Measurements from ENCODE around the gene MYNN.
"Not testable (repeated sequence)": the region's sequence is repeated elsewhere in the genome, so short reads cannot be mapped to it uniquely, and the experiment has no call there.

Gene MYNN

DNA sequence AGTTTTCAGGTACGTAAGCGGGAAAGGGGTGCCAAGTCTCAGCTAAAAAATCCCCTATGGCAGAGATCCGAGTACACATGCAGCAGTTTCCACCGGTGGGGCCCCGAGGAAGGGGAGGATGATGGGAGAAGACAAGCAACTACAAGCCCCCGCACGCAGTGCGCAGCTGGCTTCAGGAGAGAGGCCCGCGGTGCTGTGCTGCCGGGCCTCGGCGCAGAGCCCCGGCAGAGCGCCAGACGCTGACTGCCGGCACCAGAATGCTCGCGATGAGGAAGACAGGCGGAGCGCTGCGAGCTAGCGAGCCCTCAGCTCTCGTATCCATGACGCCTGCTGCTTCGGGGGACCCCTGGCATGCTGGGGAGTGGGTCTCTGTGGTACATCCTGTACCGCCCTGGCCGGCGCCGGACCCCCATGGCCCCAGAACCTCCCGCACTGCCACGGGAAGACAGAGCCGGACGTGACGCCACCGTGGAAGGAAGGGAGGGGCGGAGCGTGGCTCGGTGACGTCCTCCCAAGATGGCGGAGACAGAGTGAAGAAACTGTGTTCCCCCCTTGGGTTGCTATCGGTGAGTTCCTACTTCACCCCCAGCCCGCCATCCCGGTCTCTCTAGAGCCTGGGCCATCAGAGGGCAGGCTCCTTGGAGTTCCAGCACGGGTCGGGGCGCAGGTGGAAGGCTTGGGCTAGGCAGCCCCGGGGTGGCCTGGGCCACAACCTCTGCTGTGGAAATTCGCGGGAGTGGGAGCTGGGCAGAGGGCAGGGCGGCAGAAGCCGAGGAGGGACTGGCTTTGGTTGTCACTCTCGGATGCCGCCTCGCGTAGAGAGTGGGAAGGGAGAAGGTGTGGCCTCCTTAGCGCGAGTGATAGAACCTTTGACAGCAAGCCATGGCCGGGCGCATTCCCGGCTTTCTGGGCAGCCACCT is at the start of gene MYNN:
MYNN (plus strand) TSS at position 500 of the 920 bp plus-strand sequence. CDS start 900 bp downstream, outside the sequence.
- DNase-seq = peak; percentile 93

DNA sequence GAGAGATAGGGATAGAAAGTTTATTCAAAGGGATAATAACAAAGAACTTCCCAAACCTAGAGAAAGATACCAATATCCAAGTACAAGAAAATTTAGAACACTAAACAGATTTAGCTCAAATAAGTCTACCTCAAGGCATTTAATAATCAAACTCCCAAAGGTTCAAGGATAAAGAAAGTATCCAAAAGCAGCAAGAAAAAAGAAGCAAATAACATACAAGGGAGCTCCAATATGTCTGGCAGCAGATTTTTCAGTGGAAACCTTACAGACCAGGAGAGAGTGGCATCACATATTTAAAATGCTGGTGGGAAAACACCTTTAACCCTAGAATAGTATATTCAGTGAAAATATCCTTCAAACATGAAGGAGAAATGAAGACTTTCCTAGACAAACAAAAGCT is 41.3 kb upstream of the MYNN start:
- DNase-seq = not testable (repeated sequence)

DNA sequence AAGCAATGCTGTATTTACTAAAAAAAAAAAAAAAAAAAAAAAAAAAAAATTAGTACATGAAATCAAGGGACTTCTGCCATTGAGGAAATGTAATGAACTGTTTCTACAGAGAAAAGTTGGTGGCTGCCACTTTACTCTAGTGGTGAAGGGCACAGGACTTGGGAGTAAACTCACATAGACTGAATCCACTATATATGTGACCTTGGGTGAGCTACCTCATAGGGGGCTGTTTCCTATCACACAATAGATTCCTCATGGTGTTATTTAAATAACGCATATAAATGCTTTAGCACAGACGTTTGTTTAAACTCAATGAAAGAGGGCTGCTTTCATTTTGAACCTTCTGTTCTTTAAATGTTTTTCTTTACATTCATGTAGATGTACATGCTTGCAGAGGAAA is 34.1 kb upstream of the MYNN start:
- no peak for DNase-seq

DNA sequence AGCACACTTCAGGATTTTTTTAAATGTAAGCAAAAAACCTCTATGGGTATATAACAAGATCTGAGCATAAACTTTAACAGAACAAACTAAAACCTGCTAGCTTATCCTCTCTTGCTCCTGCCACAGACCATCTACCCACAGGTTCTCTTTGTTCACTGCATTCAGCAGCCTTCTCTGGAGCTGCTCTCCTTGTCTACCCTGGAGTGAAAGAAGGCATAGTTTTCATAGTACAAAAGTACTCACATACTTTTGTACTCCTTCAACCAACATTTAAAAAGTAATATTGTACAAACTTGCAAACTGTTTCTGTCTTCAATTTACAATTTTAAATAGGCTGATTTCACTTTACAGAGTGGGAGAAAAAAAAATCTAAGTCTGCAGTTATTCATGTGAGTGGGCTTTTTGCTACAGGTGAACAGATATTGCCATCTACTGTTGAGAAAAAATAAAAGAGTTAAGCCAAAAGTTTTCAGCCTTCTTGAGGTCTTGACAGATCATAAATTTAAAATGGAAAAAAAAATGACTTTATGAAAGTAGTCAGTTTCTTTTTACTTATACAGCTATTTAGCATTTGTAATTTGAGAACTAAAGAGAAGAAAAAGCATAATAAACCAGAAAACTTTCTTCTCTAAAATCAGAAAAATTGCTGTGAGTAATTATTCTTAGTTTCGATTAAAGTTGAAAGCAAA is 28.7 kb upstream of the MYNN start:
- no peak for DNase-seq

DNA sequence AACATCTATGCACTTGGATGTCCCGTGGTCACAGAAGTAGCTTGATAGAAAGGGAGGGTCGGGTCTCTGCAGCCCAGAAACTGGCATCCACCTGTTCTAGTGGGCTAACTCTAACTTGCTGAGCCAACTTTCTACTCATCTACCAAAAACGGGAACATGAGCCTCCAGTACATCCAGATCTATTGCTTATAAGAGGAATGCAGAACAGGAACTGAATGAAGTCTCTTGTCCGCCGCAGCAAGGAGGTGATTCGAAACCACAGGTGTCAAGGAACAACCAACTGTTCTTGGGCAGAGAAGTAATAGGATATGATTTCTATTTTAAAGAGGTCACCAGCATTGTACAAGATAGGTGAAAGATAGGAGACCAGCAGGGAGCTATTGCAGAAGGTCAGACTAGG is 26.3 kb upstream of the MYNN start:
- no peak for DNase-seq

DNA sequence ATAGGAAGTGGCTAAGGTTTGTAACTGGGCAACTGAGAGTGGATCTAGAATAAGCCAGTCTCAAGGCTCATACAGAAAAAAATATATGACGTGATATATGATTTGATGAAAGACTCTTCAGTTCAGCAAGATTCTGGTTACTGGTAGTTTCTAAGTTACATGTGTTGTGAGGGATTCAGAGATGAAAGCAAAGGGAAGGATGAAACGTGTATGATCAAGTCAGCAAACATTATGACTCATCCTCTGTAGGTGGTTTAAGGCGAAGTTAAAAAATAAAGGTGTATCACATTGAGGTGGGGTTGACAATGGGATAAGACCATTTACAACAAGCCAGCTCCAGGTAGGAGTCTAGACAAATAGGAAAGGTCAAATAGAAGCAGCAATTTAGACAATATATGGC is 24.5 kb upstream of the MYNN start:
- DNase-seq = no peak

DNA sequence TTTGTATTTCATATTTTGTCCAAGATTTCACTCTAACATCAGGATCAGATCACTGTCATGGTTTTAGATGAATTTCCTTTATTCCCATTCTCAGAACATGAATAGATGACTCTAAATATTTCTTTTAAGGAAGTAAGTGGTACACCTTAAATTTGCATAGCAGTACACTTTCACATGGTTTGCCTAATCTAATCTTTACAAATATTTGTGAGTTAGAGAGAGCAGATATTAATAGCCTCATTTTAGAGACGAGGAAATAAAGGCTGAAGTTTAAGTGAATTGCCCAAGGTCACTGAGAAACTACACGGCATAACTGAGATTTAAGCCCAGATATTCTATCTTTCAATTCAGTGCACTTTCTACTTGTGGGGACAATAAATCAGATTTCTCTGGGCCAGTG is 22.5 kb upstream of the MYNN start:
- DNase-seq = no peak

DNA sequence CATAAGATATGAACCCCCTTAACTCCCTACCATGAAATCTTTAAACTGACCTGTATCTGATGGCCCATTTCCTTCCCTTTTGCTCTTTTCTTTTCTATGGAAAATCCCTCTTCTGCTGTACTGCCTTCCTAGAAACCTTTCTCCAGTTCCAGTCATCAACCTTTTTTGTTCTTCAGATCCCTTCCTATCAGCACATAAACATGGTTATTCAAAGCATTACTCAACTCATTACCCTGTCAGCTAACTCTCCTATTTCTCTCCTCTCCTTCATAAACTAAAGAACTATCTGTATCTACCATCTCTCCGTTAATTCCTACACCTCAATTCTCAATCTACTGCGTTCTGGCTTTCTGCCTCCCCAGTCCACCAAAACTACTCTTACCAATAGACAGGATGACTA is 21.3 kb upstream of the MYNN start:
- no peak for DNase-seq

DNA sequence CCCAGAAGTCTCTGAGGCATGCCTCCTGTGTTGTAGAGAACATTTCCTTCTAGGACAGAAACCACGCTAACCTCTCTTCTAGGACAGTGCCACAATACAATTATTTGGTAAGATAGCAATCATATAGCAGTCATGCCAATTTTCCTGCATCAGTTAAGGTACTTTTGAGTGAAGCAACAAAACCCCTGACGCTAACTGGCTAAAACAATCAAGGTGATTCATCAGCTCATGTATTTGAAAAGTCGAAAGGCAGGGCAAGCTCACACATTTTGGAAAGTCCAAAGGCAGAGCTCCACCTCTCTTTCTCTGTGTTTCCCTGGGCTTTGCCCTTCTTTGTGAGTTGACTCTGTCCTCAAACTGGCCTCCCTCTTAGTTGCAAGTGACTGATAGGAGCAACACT is 18.5 kb upstream of the MYNN start:
- DNase-seq = no peak

DNA sequence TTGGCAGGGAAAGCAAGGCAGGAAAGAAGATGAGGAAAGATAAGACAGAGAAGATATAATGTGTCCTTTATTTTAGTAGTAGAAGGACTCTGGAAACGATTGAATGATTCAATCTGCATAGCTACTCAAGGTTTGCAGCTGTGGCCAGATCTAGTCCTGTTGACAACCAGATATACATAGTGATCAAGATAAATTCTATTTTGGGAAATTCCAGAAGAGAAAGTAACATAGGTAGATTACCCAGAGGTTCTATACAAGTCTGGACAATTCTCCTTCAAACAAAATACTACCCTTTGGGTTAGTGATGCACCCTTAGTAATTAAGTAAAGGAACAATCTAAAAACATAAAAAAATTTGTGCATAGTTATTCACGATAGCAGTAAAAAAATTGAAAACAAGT is 17.7 kb upstream of the MYNN start:
- DNase-seq = no peak

DNA sequence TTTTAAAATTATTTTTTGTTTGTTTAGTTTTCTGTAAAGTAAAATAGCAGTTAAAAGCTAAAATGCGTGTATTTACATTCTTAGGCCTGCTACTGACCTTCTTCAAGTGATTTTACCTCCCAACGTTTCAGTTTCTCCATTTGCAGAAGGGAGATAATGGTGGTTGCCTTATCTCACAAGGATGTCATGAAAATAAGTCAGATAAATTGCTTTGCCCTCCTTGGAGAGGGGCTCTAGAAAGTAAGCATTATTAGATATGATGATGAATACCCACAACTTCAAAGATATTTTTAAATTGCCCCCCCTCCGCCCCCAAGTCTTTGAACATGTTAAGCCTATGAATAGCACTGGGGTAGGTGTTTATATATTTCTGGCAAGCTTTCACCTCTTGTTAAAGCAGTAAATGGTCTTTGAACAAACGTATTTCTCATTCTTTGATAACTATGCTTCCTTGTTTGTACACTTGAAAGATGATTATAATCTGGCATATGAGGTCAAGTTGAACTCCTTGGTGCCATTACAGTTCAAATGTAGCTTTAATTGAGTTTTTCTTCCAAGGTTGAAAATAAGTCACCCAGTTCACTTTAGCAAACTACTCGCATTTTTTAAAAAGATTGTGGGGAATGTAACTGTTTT is 14.7 kb upstream of the MYNN start:
- no peak for DNase-seq

DNA sequence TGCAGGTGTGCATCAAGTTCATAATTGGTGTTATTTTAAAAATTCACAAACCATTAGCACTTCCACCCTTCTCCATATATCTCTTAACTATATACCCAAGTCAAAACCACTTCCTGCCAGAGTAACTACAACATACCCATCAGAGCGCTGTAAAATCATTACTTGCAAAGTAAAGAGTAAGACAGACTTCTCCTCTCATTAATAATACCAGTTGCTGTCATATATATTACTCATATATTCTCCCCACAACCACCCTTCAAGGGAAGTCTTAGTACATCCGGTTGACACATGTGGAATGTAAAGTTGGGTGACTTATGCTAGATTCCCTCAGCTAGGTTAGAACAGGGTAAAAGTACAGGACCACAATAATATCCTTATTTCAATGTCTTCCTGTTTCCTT is 13.9 kb upstream of the MYNN start:
- DNase-seq = no peak

DNA sequence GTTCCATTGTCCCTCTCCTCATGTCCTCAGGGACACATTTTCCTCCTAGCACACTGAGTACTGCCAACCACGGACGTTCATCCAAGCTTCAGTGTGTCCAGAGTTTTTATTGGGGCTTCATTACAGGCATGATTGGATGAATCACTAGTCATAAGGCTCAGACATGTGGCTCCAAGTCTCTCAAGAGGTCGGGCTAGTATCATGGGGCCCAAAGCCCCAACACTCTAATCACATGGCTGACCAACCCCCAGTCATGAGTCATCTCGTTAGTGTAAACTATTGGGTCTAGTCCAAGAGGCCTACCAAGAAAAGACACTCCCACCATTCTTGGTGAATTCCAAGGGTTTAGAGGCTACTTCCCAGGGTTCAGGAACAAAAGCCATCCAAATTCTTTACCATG is 12.7 kb upstream of the MYNN start:
- no peak for DNase-seq

DNA sequence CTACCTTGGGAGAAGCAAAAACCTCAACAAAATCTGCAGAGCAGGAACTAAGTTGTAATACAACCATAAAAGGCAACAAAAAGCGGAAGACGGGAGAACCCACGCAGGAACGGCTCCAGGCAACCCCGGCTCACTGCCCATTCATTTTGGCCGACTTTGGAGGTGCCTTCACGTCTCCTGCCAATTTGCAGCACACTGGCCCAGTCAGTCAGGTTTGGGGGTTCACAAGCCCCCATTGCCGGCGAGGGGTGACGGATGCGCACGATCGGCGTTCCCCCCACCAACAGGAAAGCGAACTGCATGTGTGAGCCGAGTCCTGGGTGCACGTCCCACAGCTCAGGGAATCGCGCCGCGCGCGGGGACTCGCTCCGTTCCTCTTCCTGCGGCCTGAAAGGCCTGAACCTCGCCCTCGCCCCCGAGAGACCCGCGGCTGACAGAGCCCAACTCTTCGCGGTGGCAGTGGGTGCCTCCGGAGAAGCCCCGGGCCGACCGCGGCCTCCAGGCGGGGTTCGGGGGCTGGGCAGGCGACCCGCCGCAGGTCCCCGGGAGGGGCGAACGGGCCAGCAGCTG is 8.8 kb upstream of the MYNN start:
- DNase-seq = peak; percentile 86

DNA sequence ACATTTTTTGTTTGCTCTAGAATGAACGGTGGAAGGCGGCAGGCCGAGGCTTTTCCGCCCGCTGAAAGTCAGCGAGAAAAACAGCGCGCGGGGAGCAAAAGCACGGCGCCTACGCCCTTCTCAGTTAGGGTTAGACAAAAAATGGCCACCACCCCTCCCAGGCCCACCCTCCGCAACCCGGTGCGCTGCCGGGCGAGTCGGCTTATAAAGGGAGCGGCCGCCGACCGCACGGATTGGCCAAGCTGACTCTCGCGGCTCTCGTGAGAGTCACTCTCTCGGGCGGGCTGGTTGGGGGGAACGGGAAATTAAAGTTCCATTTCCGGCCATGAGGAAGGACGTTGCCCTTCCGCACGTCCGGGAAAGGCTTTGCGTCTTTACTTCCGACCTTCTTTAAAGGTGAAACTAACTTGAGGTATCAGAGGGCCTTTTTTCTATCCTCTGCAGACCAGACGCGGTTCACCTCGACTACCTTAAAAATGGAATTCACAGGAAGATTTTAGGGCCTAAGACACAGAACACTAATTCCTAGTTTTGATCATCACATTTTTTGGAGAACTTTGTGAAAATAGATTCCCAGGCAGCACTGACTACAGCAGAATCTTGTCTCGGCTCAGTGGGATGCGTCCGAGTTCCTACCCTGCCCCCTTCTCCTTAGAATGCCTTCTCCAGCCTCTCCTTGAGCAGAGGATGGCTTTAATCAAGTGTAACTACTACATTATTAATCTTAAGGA is 8.1 kb upstream of the MYNN start, which contains the start of gene TERC:
TERC (minus strand) TSS at position 179 of the 731 bp plus-strand sequence.
- DNase-seq = peak; percentile 94

DNA sequence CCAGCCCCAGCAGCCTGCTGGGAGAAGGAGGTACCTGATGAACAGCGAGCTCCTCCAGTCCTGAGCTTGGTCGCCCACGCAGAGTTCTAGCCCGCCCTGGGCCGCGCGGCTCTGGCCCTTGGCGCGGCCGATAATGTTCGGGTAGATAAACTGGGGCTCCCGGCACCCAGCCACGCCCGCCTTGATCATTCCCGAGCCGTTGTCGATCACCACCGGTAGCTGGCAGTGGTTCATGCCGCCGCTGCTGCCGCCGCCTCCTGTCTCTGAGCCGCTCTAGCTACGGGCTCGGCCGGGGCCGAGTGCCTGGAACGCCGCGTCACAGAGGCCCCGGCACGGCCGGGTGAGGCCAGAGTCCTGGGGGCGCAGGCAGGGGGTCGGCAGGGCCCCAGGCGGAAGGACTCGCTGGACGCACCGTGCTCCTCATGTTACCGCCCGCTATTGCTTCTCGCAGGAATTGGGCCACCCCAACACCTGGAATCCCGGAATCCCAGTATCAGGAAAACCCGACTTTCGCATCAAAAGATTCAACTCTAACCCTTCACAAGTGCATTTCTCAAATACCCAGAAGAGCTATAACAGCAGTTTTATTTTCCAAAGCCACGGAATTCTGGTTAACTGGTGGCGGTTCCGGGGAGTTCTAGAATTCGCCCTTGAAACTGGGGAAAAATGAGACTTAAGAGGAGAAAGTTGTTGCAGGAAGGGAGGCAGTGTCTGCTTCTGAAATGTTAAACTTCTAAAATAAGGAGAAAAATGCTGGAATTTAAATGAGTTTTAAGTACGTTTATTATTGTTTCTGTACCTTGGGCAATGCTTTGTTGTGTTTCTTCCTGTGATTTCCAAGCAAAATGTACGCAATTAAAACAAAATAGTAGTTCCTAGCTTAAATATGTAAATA is 3.7 kb upstream of the MYNN start, which contains the start of gene ACTRT3:
ACTRT3 (minus strand) TSS at position 275 of the 895 bp plus-strand sequence; CDS start at position 234, 41 bp downstream.
- DNase-seq = peak; percentile 85

DNA sequence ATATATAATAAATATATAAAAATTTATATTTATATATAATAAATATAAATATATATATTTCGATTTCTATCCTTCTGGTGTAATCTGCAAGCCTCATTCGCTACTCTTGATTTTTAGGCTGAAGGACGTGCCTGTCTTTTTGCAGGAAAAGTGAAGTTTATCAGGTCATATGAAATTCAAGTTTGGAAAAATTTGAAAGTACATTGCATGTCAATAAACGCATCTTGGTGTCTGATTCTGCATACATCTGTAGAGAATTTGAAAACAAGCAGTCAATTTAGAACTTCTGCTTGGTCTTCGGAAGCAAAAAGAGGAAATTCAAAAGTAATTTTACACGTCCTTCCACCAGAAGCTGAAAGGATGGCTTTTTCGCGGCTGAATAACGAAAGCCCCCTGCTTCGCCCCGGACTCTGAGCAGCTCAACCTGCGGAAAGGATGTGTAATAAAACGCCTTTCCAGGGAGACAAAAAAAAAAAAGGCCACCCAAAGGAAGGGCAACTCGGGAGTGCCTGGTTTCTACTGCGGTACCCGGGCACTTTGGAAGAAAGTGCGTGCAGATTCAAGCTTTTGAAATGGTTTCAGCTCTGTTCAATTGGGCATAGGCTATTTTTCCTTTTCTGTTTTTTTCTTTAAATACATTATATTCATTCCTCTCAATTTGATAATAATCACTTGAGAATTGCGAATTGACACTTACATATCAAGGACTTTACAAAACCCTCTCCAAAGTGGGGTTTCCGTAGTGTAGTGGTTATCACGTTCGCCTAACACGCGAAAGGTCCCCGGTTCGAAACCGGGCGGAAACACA is 1.5 kb upstream of the MYNN start:
- DNase-seq = peak; percentile 81

DNA sequence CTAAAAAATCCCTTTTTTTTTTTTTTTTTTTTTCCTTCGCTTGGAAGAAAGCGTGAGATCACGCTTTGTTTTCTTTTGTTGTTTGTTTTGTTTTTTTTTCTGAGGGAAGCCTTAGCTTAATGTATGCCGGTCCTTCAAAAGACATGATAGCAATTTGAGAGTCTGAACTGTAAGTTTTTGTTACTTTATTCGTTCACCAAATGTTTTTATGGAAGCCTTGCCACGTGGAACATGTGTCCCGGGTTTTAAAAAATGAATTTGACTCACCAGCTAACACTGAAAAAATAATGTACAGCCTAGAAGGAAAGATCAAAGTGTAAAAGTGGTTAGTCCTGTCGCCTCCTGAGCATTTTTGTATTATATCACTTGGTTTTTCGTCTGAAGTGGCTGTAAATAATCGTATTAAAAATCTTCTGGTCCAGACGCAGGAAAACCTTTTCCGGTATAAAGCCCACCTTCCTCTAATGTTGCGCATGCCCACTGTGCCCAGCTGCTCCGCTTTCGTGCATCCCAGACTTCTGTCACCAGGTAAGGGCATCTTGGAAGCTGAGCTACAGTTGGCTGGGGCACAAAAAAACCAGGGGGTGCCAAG is 795 bp upstream of the MYNN start:
- no peak for DNase-seq

DNA sequence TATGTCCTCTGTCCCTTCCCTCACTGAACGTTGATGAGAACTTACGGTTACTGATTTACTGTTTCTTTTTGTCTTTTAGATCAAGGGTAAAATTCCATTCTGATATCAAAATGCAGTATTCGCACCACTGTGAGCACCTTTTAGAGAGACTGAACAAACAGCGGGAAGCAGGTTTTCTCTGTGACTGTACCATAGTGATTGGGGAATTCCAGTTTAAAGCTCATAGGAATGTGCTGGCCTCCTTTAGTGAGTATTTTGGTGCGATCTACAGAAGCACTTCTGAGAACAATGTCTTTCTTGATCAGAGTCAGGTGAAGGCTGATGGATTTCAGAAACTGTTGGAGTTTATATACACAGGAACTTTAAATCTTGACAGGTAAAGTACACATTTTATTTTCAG is 990 bp downstream of the MYNN start:
- no peak for DNase-seq

DNA sequence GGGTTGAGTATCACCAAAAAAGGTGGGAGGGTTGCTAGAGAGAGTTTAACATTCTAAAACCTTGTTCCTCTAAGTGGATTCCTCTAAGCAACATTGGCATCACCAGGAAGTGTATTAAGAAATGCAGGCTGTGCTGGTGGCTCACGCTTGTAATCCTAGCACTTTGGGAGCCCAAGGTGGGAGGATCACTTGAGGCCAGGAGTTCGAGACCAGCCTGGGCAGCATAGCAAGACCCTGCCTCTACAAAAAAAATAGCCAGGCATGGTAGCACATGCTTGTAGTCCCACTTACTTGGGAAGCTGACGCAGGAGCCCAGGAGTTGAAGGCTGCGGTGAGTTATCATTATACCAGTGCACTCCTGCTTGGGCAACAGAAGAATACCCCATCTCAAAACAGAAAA is 4.6 kb downstream of the MYNN start:
- DNase-seq = no peak

Data from activated CD8-positive, alpha-beta memory T cell treated with anti-CD3 and anti-CD28 coated beads, Interleukin-2, amount 50 U/mL, for 48 hours (primary cell).